ENCODE measurements around the gene CARS1.

Gene CARS1

DNA sequence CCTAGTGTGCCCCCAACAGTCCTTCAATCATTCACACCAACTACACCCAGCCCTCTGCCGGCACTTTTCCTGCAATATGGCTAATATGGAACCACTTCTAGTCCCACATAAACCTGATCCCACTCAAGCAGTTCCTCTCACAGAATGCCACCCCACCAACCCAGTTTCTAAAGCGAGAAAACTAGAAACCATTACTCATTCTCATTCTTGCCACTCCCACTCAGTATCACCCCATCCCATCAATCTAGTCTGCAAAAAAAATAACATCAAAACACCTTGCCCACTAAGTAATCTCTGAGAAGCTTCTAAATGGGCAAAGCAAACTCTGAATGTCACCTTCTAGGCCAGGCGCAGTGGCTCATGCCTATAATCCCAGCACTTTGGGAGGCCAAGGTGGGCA lies 83.0 kb downstream of the CARS1 start:
- 0 out of 20 replicates have a peak, but pooled peaks cover 0 to 4% (median 0%) of the 10 kb centered on the region in 10 experiments for H3K4me1 ChIP-seq
- no peak overlapping the region for H3K9ac ChIP-seq
- no peaks in the 10 kb centered on the region for H3K27me3 ChIP-seq
- H4K20me1 ChIP-seq, result peaks cover 74 to 100% (median 98%) of the 10 kb centered on the region in 11 experiments
- TF ChIP-seq Cebpa-rat (IDR thresholded peaks at IDR 0.05), result no peak
- no peak overlapping the region for H3K4me2 ChIP-seq
- no peak overlapping the region for H3K27ac ChIP-seq
- H3K9me3 ChIP-seq (replicated peaks in 1 of 11), result no peaks in the 10 kb centered on the region
- H3K36me3 ChIP-seq, result peaks cover 97 to 100% (median 100%) of the 10 kb centered on the region in 11 experiments
- H3K4me3 ChIP-seq, result no peak overlapping the region

- no peak overlapping the region for H3K4me2 ChIP-seq
- no peak overlapping the region for H3K4me3 ChIP-seq
- TF ChIP-seq Cebpa-rat (IDR thresholded peaks at IDR 0.05), result no peak
- H3K36me3 ChIP-seq, result peaks cover 99 to 100% (median 100%) of the 10 kb centered on the region in 11 experiments
- no peaks in the 10 kb centered on the region for H3K9me3 ChIP-seq (replicated peaks in 1 of 11)
- no peak overlapping the region for H3K27ac ChIP-seq
- no peak overlapping the region for H3K9ac ChIP-seq
- H3K27me3 ChIP-seq, result no peaks in the 10 kb centered on the region
- peaks cover 7 to 17% (median 14%) of the 10 kb centered on the region in 10 experiments; a peak in 18 of 20 replicates for H3K4me1 ChIP-seq
- peaks cover 63 to 100% (median 96%) of the 10 kb centered on the region in 11 experiments for H4K20me1 ChIP-seq
Measured at GRCh38 chr11:2968341-2968900, 88.8 kb downstream of the CARS1 start.

DNA sequence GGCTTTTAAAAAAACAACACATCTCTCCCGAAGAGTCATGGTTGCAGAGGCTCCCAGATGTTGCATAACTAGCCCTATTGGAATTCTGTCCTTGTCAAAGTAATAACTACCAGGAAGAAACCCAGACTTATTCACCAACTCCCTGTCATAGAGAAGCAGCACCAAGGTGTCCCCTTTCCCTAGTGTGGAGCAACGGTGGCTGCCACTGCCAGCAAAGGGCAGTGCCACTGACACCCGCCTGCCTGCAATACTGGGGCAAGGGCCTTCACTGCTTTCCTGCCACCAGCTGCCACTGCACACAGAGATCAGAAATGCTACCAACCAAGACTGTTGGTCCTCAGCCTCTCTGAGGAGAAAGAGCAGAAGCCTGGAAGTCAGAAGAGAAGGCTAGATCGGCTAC lies 92.4 kb downstream of the CARS1 start:
- Histone ChIP-seq H3K9ac (no peak overlapping the region), H4K20me1 (peaks cover 74 to 100% (median 97%) of the 10 kb centered on the region in 11 experiments), H3K27ac (no peak overlapping the region), H3K9me3 (replicated peaks in 1 of 11) (no peaks in the 10 kb centered on the region), H3K27me3 (no peaks in the 10 kb centered on the region), H3K4me1 (peaks cover 35 to 50% (median 42%) of the 10 kb centered on the region in 10 experiments), H3K4me2 (no peak overlapping the region), H3K36me3 (peaks cover 86 to 100% (median 99%) of the 10 kb centered on the region in 11 experiments), H3K4me3 (no peak overlapping the region)
- no peak for TF ChIP-seq Cebpa-rat (IDR thresholded peaks at IDR 0.05)

GRCh38 chr11:2963761-2964160 lies 93.5 kb downstream of the CARS1 start:
- H3K9me3 ChIP-seq (replicated peaks in 1 of 11), result no peaks in the 10 kb centered on the region
- no peak for TF ChIP-seq Cebpa-rat (IDR thresholded peaks at IDR 0.05)
- H3K4me1 ChIP-seq, result peaks cover 35 to 52% (median 45%) of the 10 kb centered on the region in 10 experiments
- H3K27me3 ChIP-seq, result no peaks in the 10 kb centered on the region
- no peak overlapping the region for H3K27ac ChIP-seq
- H3K36me3 ChIP-seq, result peaks cover 86 to 100% (median 99%) of the 10 kb centered on the region in 11 experiments
- peaks cover 76 to 100% (median 97%) of the 10 kb centered on the region in 11 experiments for H4K20me1 ChIP-seq
- no peak overlapping the region for H3K4me3 ChIP-seq
- peak overlapping the region in 9 of 11 experiments; percentile 2 to 63 (median 20); a peak in 14 of 22 replicates for H3K4me2 ChIP-seq
- no peak overlapping the region for H3K9ac ChIP-seq

- peaks cover 77 to 100% (median 97%) of the 10 kb centered on the region in 11 experiments for H4K20me1 ChIP-seq
- H3K4me3 ChIP-seq, result no peak overlapping the region
- TF ChIP-seq Cebpa-rat (IDR thresholded peaks at IDR 0.05), result no peak
- H3K27ac ChIP-seq, result no peak overlapping the region
- no peak overlapping the region for H3K9ac ChIP-seq
- peaks cover 86 to 100% (median 99%) of the 10 kb centered on the region in 11 experiments for H3K36me3 ChIP-seq
- H3K4me1 ChIP-seq, result peaks cover 35 to 57% (median 50%) of the 10 kb centered on the region in 10 experiments
- no peaks in the 10 kb centered on the region for H3K27me3 ChIP-seq
- no peaks in the 10 kb centered on the region for H3K9me3 ChIP-seq (replicated peaks in 1 of 11)
- H3K4me2 ChIP-seq, result peak overlapping the region in 9 of 11 experiments; percentile 2 to 63 (median 20); a peak in 14 of 22 replicates
Measured at GRCh38 chr11:2963112-2963754, 94.0 kb downstream of the CARS1 start.

DNA sequence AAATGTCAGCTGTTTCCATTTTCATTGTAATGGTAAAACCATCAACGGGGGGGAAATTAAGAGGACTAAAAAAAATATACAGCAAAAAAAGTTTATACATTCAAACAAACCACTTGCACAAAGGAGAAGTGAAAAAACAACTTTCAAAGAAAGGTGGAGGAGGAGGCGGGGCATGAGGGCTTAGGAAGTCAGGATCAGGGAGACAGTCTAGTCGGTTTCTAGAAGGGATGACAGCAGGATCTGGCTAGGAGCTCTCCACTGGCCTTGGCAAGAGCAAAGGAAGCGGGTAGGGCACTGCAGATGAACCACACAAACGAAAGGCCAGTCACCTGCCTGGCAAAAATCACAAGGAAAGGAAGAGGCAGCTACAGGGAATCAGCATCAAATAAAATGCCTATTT lies 96.1 kb downstream of the CARS1 start:
- no peak overlapping the region for H3K4me3 ChIP-seq
- H3K4me1 ChIP-seq, result peaks cover 35 to 63% (median 54%) of the 10 kb centered on the region in 10 experiments
- H3K9me3 ChIP-seq (replicated peaks in 1 of 11), result no peaks in the 10 kb centered on the region
- H3K4me2 ChIP-seq, result peak overlapping the region; percentile 34 to 78 (median 61)
- no peak for TF ChIP-seq Cebpa-rat (IDR thresholded peaks at IDR 0.05)
- peak overlapping the region in 1 of 11 experiments; percentile 23; a peak in 1 of 22 replicates for H3K9ac ChIP-seq
- peak overlapping the region in 5 of 11 experiments; percentile 2 to 30 (median 15); a peak in 5 of 22 replicates for H3K27ac ChIP-seq
- peaks cover 86 to 100% (median 99%) of the 10 kb centered on the region in 11 experiments for H3K36me3 ChIP-seq
- H3K27me3 ChIP-seq, result no peaks in the 10 kb centered on the region
- peaks cover 65 to 100% (median 90%) of the 10 kb centered on the region in 11 experiments for H4K20me1 ChIP-seq

DNA sequence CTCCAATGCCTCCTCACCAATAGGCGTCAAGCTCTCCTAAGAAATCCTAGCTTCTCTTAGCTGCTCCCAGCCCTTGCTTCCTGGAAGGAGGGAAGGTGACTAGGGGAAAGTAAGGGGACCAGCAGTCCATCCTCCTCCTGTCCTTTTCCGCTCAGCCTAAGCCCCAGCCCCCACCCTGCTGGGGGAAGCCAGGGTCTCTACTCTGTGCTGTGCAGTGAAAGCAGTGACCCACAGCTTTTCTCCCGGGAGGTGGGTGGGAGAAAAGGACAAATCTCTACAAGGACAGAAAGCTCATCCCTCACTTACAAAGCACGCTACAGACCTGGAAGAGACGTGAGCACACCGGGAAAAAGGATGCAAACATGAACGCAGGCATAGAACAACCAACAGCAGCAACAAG lies 97.1 kb downstream of the CARS1 start:
- Histone ChIP-seq H3K4me1 (peaks cover 35 to 63% (median 54%) of the 10 kb centered on the region in 10 experiments), H3K4me2 (no peak overlapping the region), H3K9me3 (replicated peaks in 1 of 11) (no peaks in the 10 kb centered on the region), H4K20me1 (peaks cover 63 to 100% (median 89%) of the 10 kb centered on the region in 11 experiments), H3K36me3 (peaks cover 86 to 100% (median 99%) of the 10 kb centered on the region in 11 experiments), H3K27ac (no peak overlapping the region), H3K27me3 (no peaks in the 10 kb centered on the region), H3K9ac (no peak overlapping the region), H3K4me3 (no peak overlapping the region)
- TF ChIP-seq Cebpa-rat (IDR thresholded peaks at IDR 0.05), result no peak

- Histone ChIP-seq H3K4me3 (no peak overlapping the region), H3K4me2 (peak overlapping the region in 5 of 11 experiments; percentile 33 to 52 (median 40); a peak in 9 of 22 replicates), H3K4me1 (peaks cover 26 to 50% (median 37%) of the 10 kb centered on the region in 10 experiments), H3K27me3 (no peaks in the 10 kb centered on the region), H4K20me1 (peaks cover 44 to 100% (median 75%) of the 10 kb centered on the region in 11 experiments; a peak in 21 of 22 replicates), H3K36me3 (peaks cover 86 to 100% (median 99%) of the 10 kb centered on the region in 11 experiments), H3K27ac (peak overlapping the region in 2 of 11 experiments; percentile 1 to 52; a peak in 2 of 22 replicates), H3K9me3 (replicated peaks in 1 of 11) (no peaks in the 10 kb centered on the region), H3K9ac (no peak overlapping the region)
- TF ChIP-seq Cebpa-rat (IDR thresholded peaks at IDR 0.05), result no peak
Measured at GRCh38 chr11:2958251-2958650, 99.0 kb downstream of the CARS1 start.

DNA sequence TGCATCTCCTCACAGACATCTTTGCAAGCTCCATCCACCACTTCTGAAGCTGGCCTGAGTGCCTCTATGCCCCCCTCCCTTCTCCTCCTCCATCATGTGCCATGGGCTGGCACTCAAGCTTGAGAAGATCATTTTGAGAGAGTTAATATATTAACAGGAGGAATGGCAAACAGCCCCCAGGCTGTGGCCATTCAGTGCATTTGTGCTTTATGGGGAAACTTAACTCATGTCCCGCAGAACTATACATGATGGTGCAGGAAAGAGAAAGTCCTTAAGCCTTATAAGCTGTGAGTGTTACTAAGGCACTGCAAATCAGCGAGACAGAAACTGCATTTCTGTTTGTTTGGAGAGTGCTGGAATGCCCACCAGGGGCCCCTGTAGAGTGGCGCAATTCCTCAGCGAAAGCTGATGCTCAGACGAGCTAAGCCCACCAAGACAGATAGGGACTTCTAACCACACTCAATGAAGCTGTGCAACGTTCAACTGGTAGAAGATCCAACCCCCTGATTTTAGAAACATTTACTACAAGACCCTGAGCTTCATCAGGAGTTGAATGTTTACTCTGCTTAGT lies 101.2 kb downstream of the CARS1 start:
- H3K27ac ChIP-seq, result no peak overlapping the region
- no peak for TF ChIP-seq Cebpa-rat (IDR thresholded peaks at IDR 0.05)
- H3K4me2 ChIP-seq, result no peak overlapping the region
- H3K4me3 ChIP-seq, result no peak overlapping the region
- H3K9ac ChIP-seq, result no peak overlapping the region
- H3K27me3 ChIP-seq, result no peaks in the 10 kb centered on the region
- peaks cover 35 to 100% (median 74%) of the 10 kb centered on the region in 11 experiments; a peak in 21 of 22 replicates for H4K20me1 ChIP-seq
- no peaks in the 10 kb centered on the region for H3K9me3 ChIP-seq (replicated peaks in 1 of 11)
- peaks cover 3 to 50% (median 29%) of the 10 kb centered on the region in 10 experiments; a peak in 18 of 20 replicates for H3K4me1 ChIP-seq
- H3K36me3 ChIP-seq, result peaks cover 91 to 100% (median 100%) of the 10 kb centered on the region in 11 experiments

Data from BLaER1 treated with 17β-estradiol and CSF1 and Interleukin-3, amounts not matched to agents 10 nM and 100 nM (cell line).